GM23248 (cell line): ENCODE measurements around the gene DTX1. TPM values are rescaled to one million over a fixed set of nuclear protein-coding genes. Genes with fewer than 3 reads are reported as not detected.

ENCODE experiments used
- DNase-seq: peaks from one replicate; pipeline ENCODE4 v3.0.0-alpha.2; 2015
- H2AFZ ChIP-seq: fragments of 200-600 bp; sonication (generic); 2 replicates; pipeline ENCODE4 v1.6.1; 2016; ENCODE audit warnings: antibody characterized with exemption
- H3F3A ChIP-seq: fragments of 200-600 bp; sonication (generic); 2 replicates; pipeline ENCODE4 v1.6.1; 2016; ENCODE audit warnings: mild to moderate bottlenecking, antibody characterized with exemption, mixed run types; ENCODE audit not compliant: insufficient read depth
- H3K27ac ChIP-seq: fragments of 200-600 bp; sonication (generic); 2 replicates; pipeline ENCODE4 v1.5.1; 2016; ENCODE audit warnings: mild to moderate bottlenecking
- H3K27me3 ChIP-seq: fragments of 200-600 bp; sonication (generic); replicated peaks from 2 replicates; pipeline ENCODE4 v1.6.1; 2016; ENCODE audit warnings: mild to moderate bottlenecking; ENCODE audit not compliant: insufficient read depth
- H3K36me3 ChIP-seq: fragments of 200-600 bp; sonication (generic); 2 replicates; pipeline ENCODE4 v1.6.1; 2016; ENCODE audit warnings: low read depth, mild to moderate bottlenecking
- H3K4me1 ChIP-seq: fragments of 200-600 bp; sonication (generic); 2 replicates; pipeline ENCODE4 v1.6.1; 2016; ENCODE audit warnings: mild to moderate bottlenecking; ENCODE audit not compliant: insufficient read depth
- H3K4me2 ChIP-seq: fragments of 200-600 bp; sonication (generic); one replicate; pipeline ENCODE4 v1.6.1; 2016; ENCODE audit warnings: mild to moderate bottlenecking; ENCODE audit not compliant: unreplicated experiment
- H3K4me3 ChIP-seq: fragments of 200-600 bp; sonication (generic); 2 replicates; pipeline ENCODE4 v1.5.1; 2016; ENCODE audit warnings: mild to moderate bottlenecking
- H3K79me2 ChIP-seq: fragments of 200-600 bp; sonication (generic); 2 replicates; pipeline ENCODE4 v1.6.1; 2016; ENCODE audit warnings: mild to moderate bottlenecking; ENCODE audit not compliant: insufficient read depth
- H3K9ac ChIP-seq: fragments of 200-600 bp; sonication (generic); 2 replicates; pipeline ENCODE4 v1.6.1; 2016; ENCODE audit warnings: mild to moderate bottlenecking
- H3K9me2 ChIP-seq: fragments of 200-600 bp; sonication (generic); 2 replicates; pipeline ENCODE4 v1.6.1; 2016; ENCODE audit warnings: mixed run types, mild to moderate bottlenecking, moderate library complexity; ENCODE audit not compliant: insufficient read depth
- H3K9me3 ChIP-seq: fragments of 200-600 bp; sonication (generic); one replicate; pipeline ENCODE4 v1.6.1; 2017; ENCODE audit warnings: low read depth
- H4K20me1 ChIP-seq: fragments of 200-600 bp; sonication (generic); 2 replicates; pipeline ENCODE4 v1.6.0; 2016; ENCODE audit not compliant: insufficient read depth
- EZH2 ChIP-seq: fragments of 200-600 bp; sonication (generic); IDR thresholded peaks from 2 replicates; pipeline ENCODE4 v1.6.1; 2018; ENCODE audit warnings: antibody characterized with exemption, mild to moderate bottlenecking; ENCODE audit not compliant: insufficient read depth, poor library complexity, severe bottlenecking
- EZH2phosphoT487 ChIP-seq: fragments of 200-600 bp; sonication (generic); IDR thresholded peaks from 2 replicates; pipeline ENCODE4 v1.6.1; 2018; ENCODE audit warnings: antibody characterized with exemption, moderate library complexity, mild to moderate bottlenecking, low read depth; ENCODE audit not compliant: insufficient read depth
- WGBS, 2 experiments: methylation state at CpG; one replicate each; pipeline ENCODE4 v1.1.6; 2015 to 2017; ENCODE audit warnings: low lambda C conversion rate in 2 of 2, low coverage in 1 of 2; ENCODE audit errors: missing lambda C conversion rate in 2 of 2; 5-methylcytosine and 5-hydroxymethylcytosine counted together
- in situ Hi-C: fragments of 300-500 bp; cut with MboI; formaldehyde crosslinking; loops from 2 replicates; pipeline ENCODE4 v1.15.0; 2020
- polyA plus RNA-seq: library from polyadenylated mRNA; unstranded; fragments of >200 nt; fragmentation: Nextera tagmentation; extraction: Ambion mirVana; gene quantifications from 2 replicates; pipeline ENCODE4 v1.2.1, GENCODE V29; 2016
- total RNA-seq: library from RNA; depleted of rRNA; stranded (reverse); fragments of >200 nt; shearing (Covaris generic); gene quantifications from 2 replicates; pipeline ENCODE4 v1.2.3, GENCODE V29; 2014

Gene DTX1
- total and polyA plus RNA-seq, 2 experiments from 2014 or later = not detected

GRCh38 chr12:113081873-113082272 lies 25.3 kb downstream of the DTX1 start:
- no peaks in the 10 kb centered on the region for H3K79me2 ChIP-seq
- no peak for DNase-seq

GRCh38 chr12:113082486-113083148 lies 26.1 kb downstream of the DTX1 start:
- H3F3A ChIP-seq = no peaks in the 10 kb centered on the region
- H3K4me1 ChIP-seq = no peaks in the 10 kb centered on the region
- no peak for TF ChIP-seq EZH2
- TF ChIP-seq EZH2phosphoT487 = no peak
- DNase-seq = no peak
- no peak overlapping the region for H3K9ac ChIP-seq
- H3K9me2 ChIP-seq = no peaks in the 10 kb centered on the region
- no peaks in the 10 kb centered on the region for H3K36me3 ChIP-seq
- in situ Hi-C loops = no loop called here
- H3K4me3 ChIP-seq = no peak overlapping the region
- H4K20me1 ChIP-seq = no peaks in the 10 kb centered on the region
- no peaks in the 10 kb centered on the region for H3K9me3 ChIP-seq
- H2AFZ ChIP-seq = no peak overlapping the region
- H3K79me2 ChIP-seq = no peaks in the 10 kb centered on the region
- no peak overlapping the region for H3K4me2 ChIP-seq
- H3K27ac ChIP-seq = no peak overlapping the region
- WGBS, 2 experiments = 62 to 64% methylated on average over 9 of the region's 9 CpGs
- H3K27me3 ChIP-seq = peaks cover 24% of the 10 kb centered on the region

More at GRCh38 chr12:113081873-113082272, 25.3 kb downstream of the DTX1 start:
- H3F3A ChIP-seq = no peaks in the 10 kb centered on the region
- H3K27ac ChIP-seq = no peak overlapping the region
- TF ChIP-seq EZH2phosphoT487 (no peak), EZH2 (no peak)
- H3K9me2 ChIP-seq = no peaks in the 10 kb centered on the region
- H3K36me3 ChIP-seq = no peaks in the 10 kb centered on the region
- in situ Hi-C loops = no loop called here
- no peaks in the 10 kb centered on the region for H3K4me1 ChIP-seq
- no peak overlapping the region for H3K4me3 ChIP-seq
- H2AFZ ChIP-seq = no peak overlapping the region
- no peaks in the 10 kb centered on the region for H3K9me3 ChIP-seq
- no peaks in the 10 kb centered on the region for H4K20me1 ChIP-seq
- H3K27me3 ChIP-seq = peaks cover 24% of the 10 kb centered on the region
- no peak overlapping the region for H3K9ac ChIP-seq
- WGBS, 2 experiments = 0 to 51% methylated on average over 1 to 4 of the region's 4 CpGs
- no peak overlapping the region for H3K4me2 ChIP-seq

- Histone ChIP-seq H3K27me3 (peaks cover 16% of the 10 kb centered on the region; the same call in 1 of the 2 replicates), H4K20me1 (no peaks in the 10 kb centered on the region), H3K79me2 (no peaks in the 10 kb centered on the region), H3K4me1 (no peaks in the 10 kb centered on the region), H3K9ac (no peak overlapping the region), H3K36me3 (no peaks in the 10 kb centered on the region), H3K9me3 (no peaks in the 10 kb centered on the region), H2AFZ (no peak overlapping the region), H3F3A (no peaks in the 10 kb centered on the region), H3K27ac (no peak overlapping the region), H3K4me3 (no peak overlapping the region), H3K4me2 (no peak overlapping the region), H3K9me2 (no peaks in the 10 kb centered on the region)
- TF ChIP-seq EZH2 (no peak), EZH2phosphoT487 (no peak)
- 69 to 70% methylated on average over 11 of the region's 11 CpGs for WGBS, 2 experiments
- no peak for DNase-seq
- in situ Hi-C loops = no loop called here
Measured at GRCh38 chr12:113083863-113084435, 27.4 kb downstream of the DTX1 start.

GRCh38 chr12:113086249-113087164 lies 30.0 kb downstream of the DTX1 start:
- no peaks in the 10 kb centered on the region for H3K4me1 ChIP-seq
- no peak for DNase-seq
- no peak overlapping the region for H3K9ac ChIP-seq
- H3K79me2 ChIP-seq = no peaks in the 10 kb centered on the region
- H2AFZ ChIP-seq = no peak overlapping the region
- 25 to 30% methylated on average over 13 to 17 of the region's 17 CpGs for whole genome bisulfite sequencing, 2 experiments
- H3K36me3 ChIP-seq = no peaks in the 10 kb centered on the region
- in situ Hi-C loops = no loop called here
- no peak for TF ChIP-seq EZH2
- no peak for TF ChIP-seq EZH2phosphoT487
- no peaks in the 10 kb centered on the region for H3K9me3 ChIP-seq
- no peaks in the 10 kb centered on the region for H3K9me2 ChIP-seq
- no peak overlapping the region for H3K4me3 ChIP-seq
- H3K4me2 ChIP-seq = no peak overlapping the region
- H3K27ac ChIP-seq = no peak overlapping the region
- H3K27me3 ChIP-seq = peaks cover 6% of the 10 kb centered on the region; the same call in 1 of the 2 replicates
- no peaks in the 10 kb centered on the region for H3F3A ChIP-seq
- H4K20me1 ChIP-seq = no peaks in the 10 kb centered on the region
